Liver (tissue), 3 donors: ENCODE data around the gene MEIS1.

Experiments used
- ATF3 ChIP-seq: IDR thresholded peaks from 2 replicates; pipeline ENCODE4 v1.6.1; 2016; ENCODE audit warnings: antibody characterized with exemption
- EGR1 ChIP-seq, 2 donors: IDR thresholded peaks; 2 replicates each; pipeline ENCODE4 v1.6.1; 2016 to 2018; ENCODE audit warnings: antibody characterized with exemption in 2 of 2, low read depth in 2 of 2
- GABPA ChIP-seq, 2 donors: IDR thresholded peaks in 1 of 2; conservative IDR thresholded peaks in 1 of 2; 2 replicates each; pipeline ENCODE4 v1.6.1; 2016; ENCODE audit warnings: antibody characterized with exemption in 2 of 2, mild to moderate bottlenecking in 1 of 2, moderate library complexity in 1 of 2
- MAX ChIP-seq: IDR thresholded peaks from 2 replicates; pipeline ENCODE4 v1.6.1; 2016; ENCODE audit warnings: antibody characterized with exemption
- RAD21 ChIP-seq, 2 donors: IDR thresholded peaks; 2 replicates each; pipeline ENCODE4 v1.6.1; 2016; ENCODE audit warnings: antibody characterized with exemption in 2 of 2, mild to moderate bottlenecking in 2 of 2
- SP1 ChIP-seq: IDR thresholded peaks from 2 replicates; pipeline ENCODE4 v1.6.1; 2018; ENCODE audit warnings: antibody characterized with exemption, mild to moderate bottlenecking
- YY1 ChIP-seq: IDR thresholded peaks from 2 replicates; pipeline ENCODE4 v1.6.1; 2016; ENCODE audit warnings: antibody characterized with exemption, mild to moderate bottlenecking
- TF ChIP-seq, protein P1 (sequence below): fragments of 150-350 bp; IDR thresholded peaks from 2 replicates; pipeline ENCODE4 v1.5.1; 2017; ENCODE audit warnings: improper control_type of control experiment, low read depth, low read length; ENCODE audit not compliant: missing input control
- TF ChIP-seq, protein P2 (sequence below): IDR thresholded peaks from 2 replicates; pipeline ENCODE4 v1.6.1; 2016; ENCODE audit warnings: antibody characterized with exemption, mild to moderate bottlenecking
- donor health status: healthy.
- donor health status: healthy.

- TF ChIP-seq, protein P1, sequence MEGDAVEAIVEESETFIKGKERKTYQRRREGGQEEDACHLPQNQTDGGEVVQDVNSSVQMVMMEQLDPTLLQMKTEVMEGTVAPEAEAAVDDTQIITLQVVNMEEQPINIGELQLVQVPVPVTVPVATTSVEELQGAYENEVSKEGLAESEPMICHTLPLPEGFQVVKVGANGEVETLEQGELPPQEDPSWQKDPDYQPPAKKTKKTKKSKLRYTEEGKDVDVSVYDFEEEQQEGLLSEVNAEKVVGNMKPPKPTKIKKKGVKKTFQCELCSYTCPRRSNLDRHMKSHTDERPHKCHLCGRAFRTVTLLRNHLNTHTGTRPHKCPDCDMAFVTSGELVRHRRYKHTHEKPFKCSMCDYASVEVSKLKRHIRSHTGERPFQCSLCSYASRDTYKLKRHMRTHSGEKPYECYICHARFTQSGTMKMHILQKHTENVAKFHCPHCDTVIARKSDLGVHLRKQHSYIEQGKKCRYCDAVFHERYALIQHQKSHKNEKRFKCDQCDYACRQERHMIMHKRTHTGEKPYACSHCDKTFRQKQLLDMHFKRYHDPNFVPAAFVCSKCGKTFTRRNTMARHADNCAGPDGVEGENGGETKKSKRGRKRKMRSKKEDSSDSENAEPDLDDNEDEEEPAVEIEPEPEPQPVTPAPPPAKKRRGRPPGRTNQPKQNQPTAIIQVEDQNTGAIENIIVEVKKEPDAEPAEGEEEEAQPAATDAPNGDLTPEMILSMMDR = no peak
- TF ChIP-seq MAX (no peak), EGR1 (IDR thresholded peaks at IDR 0.05; ENCODE audit: low read depth in 2 of 2) (no peak), SP1 (no peak), RAD21 (IDR thresholded peaks at IDR 0.05) (no peak), ATF3 (no peak), YY1 (no peak), GABPA (IDR thresholded peaks at IDR 0.05 in 1 of 2, conservative IDR thresholded peaks at IDR 0.05 in 1 of 2) (no peak)
- TF ChIP-seq, protein P2, sequence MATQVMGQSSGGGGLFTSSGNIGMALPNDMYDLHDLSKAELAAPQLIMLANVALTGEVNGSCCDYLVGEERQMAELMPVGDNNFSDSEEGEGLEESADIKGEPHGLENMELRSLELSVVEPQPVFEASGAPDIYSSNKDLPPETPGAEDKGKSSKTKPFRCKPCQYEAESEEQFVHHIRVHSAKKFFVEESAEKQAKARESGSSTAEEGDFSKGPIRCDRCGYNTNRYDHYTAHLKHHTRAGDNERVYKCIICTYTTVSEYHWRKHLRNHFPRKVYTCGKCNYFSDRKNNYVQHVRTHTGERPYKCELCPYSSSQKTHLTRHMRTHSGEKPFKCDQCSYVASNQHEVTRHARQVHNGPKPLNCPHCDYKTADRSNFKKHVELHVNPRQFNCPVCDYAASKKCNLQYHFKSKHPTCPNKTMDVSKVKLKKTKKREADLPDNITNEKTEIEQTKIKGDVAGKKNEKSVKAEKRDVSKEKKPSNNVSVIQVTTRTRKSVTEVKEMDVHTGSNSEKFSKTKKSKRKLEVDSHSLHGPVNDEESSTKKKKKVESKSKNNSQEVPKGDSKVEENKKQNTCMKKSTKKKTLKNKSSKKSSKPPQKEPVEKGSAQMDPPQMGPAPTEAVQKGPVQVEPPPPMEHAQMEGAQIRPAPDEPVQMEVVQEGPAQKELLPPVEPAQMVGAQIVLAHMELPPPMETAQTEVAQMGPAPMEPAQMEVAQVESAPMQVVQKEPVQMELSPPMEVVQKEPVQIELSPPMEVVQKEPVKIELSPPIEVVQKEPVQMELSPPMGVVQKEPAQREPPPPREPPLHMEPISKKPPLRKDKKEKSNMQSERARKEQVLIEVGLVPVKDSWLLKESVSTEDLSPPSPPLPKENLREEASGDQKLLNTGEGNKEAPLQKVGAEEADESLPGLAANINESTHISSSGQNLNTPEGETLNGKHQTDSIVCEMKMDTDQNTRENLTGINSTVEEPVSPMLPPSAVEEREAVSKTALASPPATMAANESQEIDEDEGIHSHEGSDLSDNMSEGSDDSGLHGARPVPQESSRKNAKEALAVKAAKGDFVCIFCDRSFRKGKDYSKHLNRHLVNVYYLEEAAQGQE = no peak
Measured at GRCh38 chr2:66521291-66521922, 86.5 kb downstream of the MEIS1 start.
